ENCODE results near the gene ARHGEF19.

DNA sequence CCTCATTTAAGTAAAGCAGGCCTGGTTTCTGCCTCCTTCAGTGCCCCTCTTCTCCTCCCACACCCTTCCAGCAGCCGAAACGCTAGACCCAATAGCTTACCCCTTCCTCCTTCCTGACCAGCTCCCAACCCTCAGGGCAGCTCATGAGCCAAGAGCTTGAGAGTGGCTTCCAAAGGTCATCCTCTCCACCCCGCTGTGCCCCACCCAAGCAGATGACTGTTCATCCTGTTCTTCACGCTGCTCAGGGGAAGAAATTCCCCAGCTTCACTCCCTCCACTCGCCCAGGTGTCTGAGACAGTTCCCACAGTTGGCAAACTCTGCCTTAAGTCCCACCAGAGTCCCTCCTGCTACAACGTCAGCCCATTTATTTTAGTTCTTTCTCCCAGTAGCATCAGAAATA, 23.4 kb downstream of the ARHGEF19 start:
- TF ChIP-seq POLR2AphosphoS5 (IDR thresholded peaks at IDR 0.05; ENCODE audit: borderline replicate concordance, low read depth, low read length) = no peak
- no peak for TF ChIP-seq EZH2 (IDR thresholded peaks at IDR 0.05)
- no peak for TF ChIP-seq FOXP2 (optimal IDR thresholded peaks at IDR 0.05; ENCODE audit: control extremely low read depth, extremely low read length, insufficient read depth)

Data from SK-N-MC (cell line).